Cardiac fibroblast (primary cell): ENCODE results near the gene THAP10.

Source experiments
- DNase-seq, 2 donors: peaks; one replicate each; pipeline versions ENCODE4 v3.0.0 to v3.0.0-alpha.2; 2010; ENCODE audit warnings: low read depth in 2 of 2
- H3K4me3 ChIP-seq, 2 donors: replicated peaks in 1 of 2; 1 replicate in 1 of 2; 2 replicates in 1 of 2; pipeline ENCODE4 v1.5.1; 2011; ENCODE audit warnings: low read depth in 2 of 2, low read length in 2 of 2, mild to moderate bottlenecking in 2 of 2, moderate library complexity in 1 of 2
- CTCF ChIP-seq: IDR thresholded peaks from one replicate; pipeline ENCODE4 v1.5.1; 2011; ENCODE audit warnings: low read depth, mild to moderate bottlenecking, low read length, inconsistent platforms

The THAP10 gene

GRCh38 chr15:70923311-70924080, 31.3 kb upstream of the THAP10 start:
- TF ChIP-seq CTCF: no peak
- no peak overlapping the region for H3K4me3 ChIP-seq
- DNase-seq: peak; percentile 51 to 57

GRCh38 chr15:70922119-70922518, 29.9 kb upstream of the THAP10 start:
- TF ChIP-seq CTCF: no peak
- H3K4me3 ChIP-seq: no peak overlapping the region
- DNase-seq: no peak

GRCh38 chr15:70920981-70921696, 28.9 kb upstream of the THAP10 start:
- no peak overlapping the region for H3K4me3 ChIP-seq
- TF ChIP-seq CTCF: no peak
- peak in 1 of 2 donors; percentile 8 for DNase-seq

GRCh38 chr15:70917955-70918354, 25.7 kb upstream of the THAP10 start:
- H3K4me3 ChIP-seq: no peak overlapping the region
- no peak for DNase-seq
- no peak for TF ChIP-seq CTCF

GRCh38 chr15:70916531-70916930, 24.3 kb upstream of the THAP10 start:
- no peak overlapping the region for H3K4me3 ChIP-seq
- no peak for DNase-seq
- TF ChIP-seq CTCF: no peak

GRCh38 chr15:70912187-70912586, 20.0 kb upstream of the THAP10 start:
- H3K4me3 ChIP-seq: no peak overlapping the region
- no peak for TF ChIP-seq CTCF
- no peak for DNase-seq
